Gastrocnemius medialis (tissue), 4 donors: ENCODE data around the gene BUB1B.

Source experiments
- POLR2A ChIP-seq, 2 donors: fragments of 450-650 bp; IDR thresholded peaks; one replicate each; pipeline ENCODE4 v1.6.1; 2017; ENCODE audit warnings: antibody characterized with exemption in 2 of 2, mild to moderate bottlenecking in 2 of 2, moderate library complexity in 2 of 2
- TF ChIP-seq, protein P1 (sequence below), 5 experiments: fragments of 450-650 bp in 3 of 5; fragments of 200-600 bp in 2 of 5; sonication (generic) in 2 of 5; IDR thresholded peaks in 4 of 5; conservative IDR thresholded peaks in 1 of 5; 1 replicate in 4 of 5; 2 replicates in 1 of 5; pipeline ENCODE4 v1.5.1; 2016 to 2019; ENCODE audit warnings: antibody characterized with exemption in 5 of 5, mild to moderate bottlenecking in 3 of 5, moderate library complexity in 3 of 5

DNA sequence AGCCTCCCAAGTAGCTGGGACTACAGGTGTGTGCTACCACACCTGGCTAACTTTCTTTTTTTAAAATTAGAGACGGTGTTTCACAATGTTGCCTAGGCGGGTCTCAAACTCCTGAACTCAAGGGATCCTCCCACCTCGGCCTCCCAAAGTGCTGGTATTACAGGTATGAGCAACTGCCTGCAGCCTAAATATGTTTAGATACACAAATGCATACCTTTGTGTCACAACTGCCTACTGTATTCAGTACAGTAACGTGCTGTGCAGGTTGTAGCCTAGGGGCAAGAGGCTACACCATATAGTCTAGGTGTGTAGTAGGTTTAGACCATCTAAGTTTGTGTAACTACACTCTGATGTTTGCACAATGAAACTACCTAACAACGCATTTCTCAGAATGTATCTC lies 68.4 kb downstream of the BUB1B start:
- TF ChIP-seq POLR2A (IDR thresholded peaks at IDR 0.05): no peak
- TF ChIP-seq, protein P1, sequence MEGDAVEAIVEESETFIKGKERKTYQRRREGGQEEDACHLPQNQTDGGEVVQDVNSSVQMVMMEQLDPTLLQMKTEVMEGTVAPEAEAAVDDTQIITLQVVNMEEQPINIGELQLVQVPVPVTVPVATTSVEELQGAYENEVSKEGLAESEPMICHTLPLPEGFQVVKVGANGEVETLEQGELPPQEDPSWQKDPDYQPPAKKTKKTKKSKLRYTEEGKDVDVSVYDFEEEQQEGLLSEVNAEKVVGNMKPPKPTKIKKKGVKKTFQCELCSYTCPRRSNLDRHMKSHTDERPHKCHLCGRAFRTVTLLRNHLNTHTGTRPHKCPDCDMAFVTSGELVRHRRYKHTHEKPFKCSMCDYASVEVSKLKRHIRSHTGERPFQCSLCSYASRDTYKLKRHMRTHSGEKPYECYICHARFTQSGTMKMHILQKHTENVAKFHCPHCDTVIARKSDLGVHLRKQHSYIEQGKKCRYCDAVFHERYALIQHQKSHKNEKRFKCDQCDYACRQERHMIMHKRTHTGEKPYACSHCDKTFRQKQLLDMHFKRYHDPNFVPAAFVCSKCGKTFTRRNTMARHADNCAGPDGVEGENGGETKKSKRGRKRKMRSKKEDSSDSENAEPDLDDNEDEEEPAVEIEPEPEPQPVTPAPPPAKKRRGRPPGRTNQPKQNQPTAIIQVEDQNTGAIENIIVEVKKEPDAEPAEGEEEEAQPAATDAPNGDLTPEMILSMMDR (IDR thresholded peaks at IDR 0.05 in 4 of 5, conservative IDR thresholded peaks at IDR 0.05 in 1 of 5): no peak
